Stimulated activated CD4-positive, alpha-beta T cell treated with anti-CD3 and anti-CD28 coated beads, TNF-alpha, amount 100 ng/mL, for 48 hours (primary cell): ENCODE measurements around the gene EHD2.
"Not testable (repeated sequence)": the region's sequence is repeated elsewhere in the genome, so short reads cannot be mapped to it uniquely, and the experiment has no call there.

Experiments
- DNase-seq, 3 donors: peaks; one replicate each; pipeline ENCODE4 v3.0.0-alpha.2; 2020; ENCODE audit warnings: low read depth in 3 of 3

The EHD2 gene

GRCh38 chr19:47749326-47749725, 36.1 kb downstream of the EHD2 start:
- no peak for DNase-seq

- DNase-seq: no peak
These were observed 37.5 kb downstream of the EHD2 start for GRCh38 chr19:47750752-47751151.

- no peak for DNase-seq
These were observed 39.4 kb downstream of the EHD2 start for GRCh38 chr19:47752440-47753211.

- no peak for DNase-seq
These were observed 41.2 kb downstream of the EHD2 start for GRCh38 chr19:47754206-47755064.

- no peak for DNase-seq
These were observed 42.0 kb downstream of the EHD2 start for GRCh38 chr19:47755065-47755761.

GRCh38 chr19:47755762-47756626, 42.8 kb downstream of the EHD2 start:
- DNase-seq: no peak

GRCh38 chr19:47756627-47756929, 43.4 kb downstream of the EHD2 start:
- DNase-seq: no peak

GRCh38 chr19:47756953-47757608, 43.9 kb downstream of the EHD2 start:
- DNase-seq: no peak

GRCh38 chr19:47757617-47758442, 44.6 kb downstream of the EHD2 start:
- no peak for DNase-seq

- DNase-seq: no peak
These were observed 45.2 kb downstream of the EHD2 start for GRCh38 chr19:47758443-47758804.

- no peak for DNase-seq
These were observed 47.4 kb downstream of the EHD2 start for GRCh38 chr19:47760632-47760999.

- DNase-seq: no peak
These were observed 48.3 kb downstream of the EHD2 start for GRCh38 chr19:47761566-47761965.

- no peak for DNase-seq
These were observed 48.9 kb downstream of the EHD2 start for GRCh38 chr19:47762151-47762550.

- DNase-seq: no peak
These were observed 49.5 kb downstream of the EHD2 start for GRCh38 chr19:47762615-47763308.

- not testable (repeated sequence) for DNase-seq
These were observed 51.5 kb downstream of the EHD2 start for GRCh38 chr19:47764705-47765104.

GRCh38 chr19:47765523-47766358, 52.5 kb downstream of the EHD2 start:
- DNase-seq: no peak

GRCh38 chr19:47766359-47766620, 53.1 kb downstream of the EHD2 start:
- no peak for DNase-seq

GRCh38 chr19:47766670-47767069, 53.4 kb downstream of the EHD2 start:
- DNase-seq: no peak

- no peak for DNase-seq
These were observed 54.1 kb downstream of the EHD2 start for GRCh38 chr19:47767349-47767748.
